Subcutaneous abdominal adipose tissue (tissue), 5 donors: ENCODE measurements around the gene ANKLE1.
A peak's percentile ranks its signal among the peaks of the same experiment; 100 is the strongest.

Source experiments
- H3K27ac ChIP-seq: one replicate; pipeline ENCODE4 v1.7.0; 2013; ENCODE audit warnings: low read depth, mild to moderate bottlenecking, inconsistent platforms, low read length, moderate library complexity
- H3K27me3 ChIP-seq, 5 donors: one replicate each; pipeline ENCODE4 v1.7.0; 2013; ENCODE audit warnings: low read length in 5 of 5, inconsistent platforms in 1 of 5; ENCODE audit not compliant: control insufficient read depth in 5 of 5, insufficient read depth in 4 of 5
- H3K36me3 ChIP-seq, 5 donors: one replicate each; pipeline ENCODE4 v1.7.0; 2013; ENCODE audit warnings: low read length in 5 of 5; ENCODE audit not compliant: control insufficient read depth in 5 of 5, insufficient read depth in 5 of 5
- H3K4me1 ChIP-seq, 5 donors: one replicate each; pipeline ENCODE4 v1.7.0; 2013; ENCODE audit warnings: low read length in 5 of 5, mild to moderate bottlenecking in 3 of 5, moderate library complexity in 1 of 5; ENCODE audit not compliant: control insufficient read depth in 5 of 5, insufficient read depth in 5 of 5
- H3K4me3 ChIP-seq, 5 donors: one replicate each; pipeline ENCODE4 v1.7.0; 2013; ENCODE audit warnings: low read length in 5 of 5, low read depth in 1 of 5
- H3K9ac ChIP-seq, 5 donors: one replicate each; pipeline ENCODE4 v1.7.0; 2013; ENCODE audit warnings: low read length in 5 of 5, mild to moderate bottlenecking in 4 of 5, moderate library complexity in 3 of 5
- H3K9me3 ChIP-seq, 5 donors: one replicate each; pipeline ENCODE4 v1.7.0; 2013; ENCODE audit warnings: low read length in 5 of 5; ENCODE audit not compliant: control insufficient read depth in 5 of 5
- donor health status: healthy.
- donor health status: healthy.
- donor health status: healthy.
- donor health status: healthy.
- donor health status: healthy.

The ANKLE1 gene

GRCh38 chr19:17296273-17296672 lies 14.6 kb downstream of the ANKLE1 start:
- H3K27me3 ChIP-seq: no peaks in the 10 kb centered on the region
- H3K4me1 ChIP-seq: peaks cover 0 to 12% (median 10%) of the 10 kb centered on the region in 5 donors
- no peak overlapping the region for H3K4me3 ChIP-seq

GRCh38 chr19:17296976-17297375 lies 15.3 kb downstream of the ANKLE1 start:
- no peaks in the 10 kb centered on the region for H3K27me3 ChIP-seq
- H3K9me3 ChIP-seq: peaks cover 0 to 4% (median 3%) of the 10 kb centered on the region in 5 donors
- H3K4me3 ChIP-seq: no peak overlapping the region
- no peak overlapping the region for H3K27ac ChIP-seq
- no peak overlapping the region for H3K9ac ChIP-seq
- peaks cover 0 to 11% (median 8%) of the 10 kb centered on the region in 5 donors for H3K4me1 ChIP-seq
- H3K36me3 ChIP-seq: peaks cover 0 to 18% (median 7%) of the 10 kb centered on the region in 5 donors

More at GRCh38 chr19:17296273-17296672, 14.6 kb downstream of the ANKLE1 start:
- peaks cover 0 to 4% (median 3%) of the 10 kb centered on the region in 5 donors for H3K9me3 ChIP-seq
- no peak overlapping the region for H3K27ac ChIP-seq
- H3K36me3 ChIP-seq: peaks cover 0 to 18% (median 7%) of the 10 kb centered on the region in 5 donors
- no peak overlapping the region for H3K9ac ChIP-seq

- Histone ChIP-seq H3K9me3 (peaks cover 0 to 4% (median 3%) of the 10 kb centered on the region in 5 donors), H3K36me3 (peaks cover 0 to 12% (median 4%) of the 10 kb centered on the region in 5 donors), H3K27ac (no peak overlapping the region), H3K27me3 (no peaks in the 10 kb centered on the region), H3K4me3 (no peak overlapping the region), H3K4me1 (peaks cover 3 to 42% (median 31%) of the 10 kb centered on the region in 5 donors), H3K9ac (no peak overlapping the region)
Observed at GRCh38 chr19:17300992-17301619, 19.4 kb downstream of the ANKLE1 start.

DNA sequence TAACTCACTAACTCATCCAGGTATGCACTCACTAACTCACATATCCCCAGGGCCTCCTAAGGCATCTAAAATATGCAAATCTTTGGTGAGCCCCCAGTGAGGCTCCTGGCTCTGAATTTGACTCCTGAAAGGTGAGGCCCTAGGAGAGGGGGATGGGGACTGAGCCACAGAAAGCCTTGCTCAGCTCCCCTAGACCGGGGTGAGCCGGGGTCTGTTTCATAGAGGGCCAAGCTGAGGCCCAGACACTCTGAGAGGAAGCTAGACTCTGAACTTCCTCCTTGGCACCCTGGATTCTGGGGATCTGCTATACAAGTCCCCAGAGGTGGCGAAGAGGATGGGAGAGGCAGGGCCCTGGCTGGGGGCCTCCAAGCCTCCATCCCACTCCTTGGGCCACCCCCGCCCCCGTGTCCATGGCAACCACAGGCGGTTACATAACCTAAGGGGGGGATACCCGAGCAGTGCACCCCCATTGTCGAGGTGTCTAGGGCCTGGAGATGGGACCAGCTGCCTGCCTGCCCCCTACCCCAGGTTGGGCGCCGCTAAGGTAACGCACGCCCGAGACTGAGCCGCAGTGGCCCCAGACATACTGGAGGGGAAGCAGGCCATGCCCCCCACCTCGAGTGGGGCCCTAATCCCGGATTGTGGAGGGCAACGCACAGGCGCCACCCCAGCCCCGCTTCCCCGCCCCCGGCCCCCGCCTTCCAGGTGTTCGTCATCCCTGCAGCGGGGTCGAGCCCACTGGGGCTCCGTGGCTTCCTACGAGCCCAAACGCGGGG lies 20.9 kb downstream of the ANKLE1 start:
- Histone ChIP-seq H3K4me3 (peak overlapping the region; percentile 19 to 67 (median 62)), H3K36me3 (peaks cover 0 to 12% (median 4%) of the 10 kb centered on the region in 5 donors), H3K27ac (no peak overlapping the region), H3K9ac (peak overlapping the region in 4 of 5 donors; percentile 66 to 76 (median 72)), H3K9me3 (peaks cover 0 to 4% (median 3%) of the 10 kb centered on the region in 5 donors), H3K4me1 (peaks cover 3 to 49% (median 37%) of the 10 kb centered on the region in 5 donors), H3K27me3 (no peaks in the 10 kb centered on the region)

DNA sequence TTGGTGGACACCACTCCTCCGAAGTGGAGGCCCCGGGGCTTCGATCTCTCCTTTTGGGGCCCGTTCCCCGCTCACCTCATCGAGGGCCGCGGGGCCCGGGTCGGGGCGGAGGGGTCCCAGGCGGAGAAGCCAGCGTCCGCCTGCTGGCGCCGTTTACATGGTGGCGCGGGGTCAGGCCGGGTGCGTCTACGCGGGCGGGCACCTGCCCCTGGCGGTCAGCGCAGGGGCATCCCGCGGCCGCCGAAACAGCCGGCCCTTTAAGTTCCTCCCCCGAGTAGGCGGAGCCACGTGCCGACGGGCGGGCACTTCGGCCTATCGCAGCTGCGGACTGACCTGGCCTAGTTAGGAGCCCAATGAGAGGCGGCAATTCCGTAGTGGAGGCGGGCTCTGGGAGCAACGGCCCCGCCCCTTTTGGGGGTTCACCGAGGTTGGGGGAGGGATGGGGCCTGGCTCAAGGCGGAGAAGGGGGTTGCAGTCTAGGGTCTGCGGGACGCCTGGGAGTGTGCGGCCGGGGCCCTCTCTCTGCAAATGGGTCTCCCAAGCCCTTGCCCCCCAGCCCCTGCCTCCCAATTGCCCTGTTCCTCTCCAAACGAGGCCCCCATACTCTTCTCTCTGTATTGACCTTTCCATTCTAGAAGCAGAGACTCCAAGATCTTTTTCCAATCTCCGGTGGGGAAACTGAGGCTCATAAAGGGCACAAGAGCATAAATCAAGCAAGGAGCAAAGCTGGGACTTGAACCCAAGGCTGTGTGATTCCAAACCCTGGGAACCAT lies 21.7 kb downstream of the ANKLE1 start, which contains the start of gene ABHD8:
Gene ABHD8, minus strand, starts transcription at position 259 of the 773 bp plus-strand sequence. CDS start 1,809 bp downstream, outside the sequence.
- Histone ChIP-seq H3K9ac (peak within 1 kb of the TSS in 4 of 5 donors; percentile 66 to 76 (median 72)), H3K36me3 (peaks cover 0 to 9% (median 2%) of the 10 kb centered on the region in 5 donors), H3K9me3 (peaks cover 0 to under 1% (median 0%) of the 10 kb centered on the region in 5 donors), H3K27me3 (no peaks in the 10 kb centered on the region), H3K4me1 (peaks cover 3 to 49% (median 37%) of the 10 kb centered on the region in 5 donors), H3K4me3 (peak within 1 kb of the TSS; percentile 19 to 67 (median 62)), H3K27ac (peak within 1 kb of the TSS; percentile 86)

GRCh38 chr19:17303940-17304267 lies 22.2 kb downstream of the ANKLE1 start:
- no peak overlapping the region for H3K9ac ChIP-seq
- H3K27ac ChIP-seq: peak overlapping the region; percentile 86
- no peaks in the 10 kb centered on the region for H3K9me3 ChIP-seq
- peaks cover 0 to 6% (median 2%) of the 10 kb centered on the region in 5 donors for H3K36me3 ChIP-seq
- H3K4me1 ChIP-seq: peaks cover 3 to 51% (median 38%) of the 10 kb centered on the region in 5 donors
- H3K27me3 ChIP-seq: no peaks in the 10 kb centered on the region
- peak overlapping the region in 2 of 5 donors; percentile 22 to 28 for H3K4me3 ChIP-seq

DNA sequence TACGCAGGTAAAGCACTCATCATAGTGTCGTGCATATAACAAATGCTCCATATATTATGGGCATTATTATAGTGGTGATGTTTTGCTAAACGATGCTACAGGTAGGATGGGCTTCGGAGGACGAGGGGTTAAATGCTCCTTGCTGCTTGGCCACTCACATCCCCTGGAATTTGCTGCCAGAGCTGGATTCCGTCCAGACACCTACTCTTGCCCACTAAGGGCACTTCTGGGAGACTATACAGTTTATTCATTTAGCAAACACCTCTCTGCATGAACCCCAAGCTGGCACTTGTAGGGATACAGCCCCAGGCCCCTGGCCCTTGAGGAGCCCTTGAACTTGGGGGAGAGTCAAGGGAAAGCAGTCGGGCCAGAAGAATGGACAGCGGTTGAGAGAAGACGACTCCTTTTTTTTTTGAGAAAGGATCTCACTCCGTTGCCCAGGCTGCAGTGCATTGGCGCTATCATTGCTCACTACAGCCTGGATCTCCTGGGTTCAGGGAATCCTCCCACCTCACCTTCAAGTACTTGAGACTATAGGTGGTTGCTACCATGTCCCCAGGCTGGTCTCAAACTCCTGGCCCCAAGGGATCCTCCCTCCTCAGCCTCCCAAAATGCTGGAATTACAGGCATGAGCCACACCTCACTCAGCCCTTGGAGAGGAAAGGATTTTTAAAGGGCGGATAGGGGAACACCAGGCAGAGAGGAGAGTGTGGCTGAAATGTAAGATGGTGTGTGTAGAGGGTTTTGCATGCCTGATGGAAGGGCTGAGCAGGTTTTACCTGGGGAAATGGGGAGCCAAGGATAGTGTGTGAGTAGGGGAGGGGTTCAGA lies 22.9 kb downstream of the ANKLE1 start:
- Histone ChIP-seq H3K27ac (peak overlapping the region; percentile 86), H3K9me3 (no peaks in the 10 kb centered on the region), H3K9ac (no peak overlapping the region), H3K4me1 (peaks cover 3 to 54% (median 40%) of the 10 kb centered on the region in 5 donors), H3K27me3 (no peaks in the 10 kb centered on the region), H3K4me3 (no peak overlapping the region), H3K36me3 (peaks cover 0 to 6% (median 2%) of the 10 kb centered on the region in 5 donors)

GRCh38 chr19:17305216-17305516 lies 23.5 kb downstream of the ANKLE1 start:
- Histone ChIP-seq H3K36me3 (peaks cover 0 to 6% (median 2%) of the 10 kb centered on the region in 5 donors), H3K27me3 (no peaks in the 10 kb centered on the region), H3K27ac (peak overlapping the region; percentile 86), H3K9ac (no peak overlapping the region), H3K9me3 (no peaks in the 10 kb centered on the region), H3K4me3 (peak overlapping the region in 4 of 5 donors; percentile 78 to 86 (median 80)), H3K4me1 (peaks cover 4 to 60% (median 45%) of the 10 kb centered on the region in 5 donors)
